Measurements from ENCODE around the gene SLC44A4. TPM values are rescaled to one million over a fixed set of nuclear protein-coding genes. Genes with fewer than 3 reads are reported as not detected.
A peak's percentile ranks its signal among the peaks of the same experiment; 100 is the strongest.
"Not testable (repeated sequence)": the region's sequence is repeated elsewhere in the genome, so short reads cannot be mapped to it uniquely, and the experiment has no call there.

Gene SLC44A4
- total RNA-seq, 1 donor from 2014 or later, result 17.5 TPM

GRCh38 chr6:31861150-31861549 lies 17.6 kb downstream of the SLC44A4 start:
- TF ChIP-seq CTCF (IDR thresholded peaks at IDR 0.05; ENCODE audit: unreplicated experiment), result no peak
- H3K27ac Mint-ChIP-seq, result no peak overlapping the region
- H3K27me3 Mint-ChIP-seq, result no peaks in the 10 kb centered on the region
- no peaks in the 10 kb centered on the region for H3K9me3 Mint-ChIP-seq (ENCODE audit: low read depth)
- peak overlapping the region; percentile 98 for H3K4me3 Mint-ChIP-seq (ENCODE audit: low read depth)
- H3K4me1 Mint-ChIP-seq (ENCODE audit: low read depth), result peaks cover 16% of the 10 kb centered on the region
- peaks cover 14% of the 10 kb centered on the region for H3K36me3 Mint-ChIP-seq (ENCODE audit: insufficient read depth)
- no peak for DNase-seq (ENCODE audit: low spot score, unreplicated experiment)

GRCh38 chr6:31860349-31860748 lies 18.4 kb downstream of the SLC44A4 start:
- Mint-ChIP-seq H3K27me3 (no peaks in the 10 kb centered on the region), H3K4me1 (ENCODE audit: low read depth) (peaks cover 16% of the 10 kb centered on the region), H3K9me3 (ENCODE audit: low read depth) (no peaks in the 10 kb centered on the region)

GRCh38 chr6:31859923-31860322 lies 18.9 kb downstream of the SLC44A4 start:
- Mint-ChIP-seq H3K4me1 (ENCODE audit: low read depth) (peaks cover 14% of the 10 kb centered on the region), H3K36me3 (ENCODE audit: insufficient read depth) (peaks cover 19% of the 10 kb centered on the region), H3K4me3 (ENCODE audit: low read depth) (peak overlapping the region; percentile 24)

More at GRCh38 chr6:31860349-31860748, 18.4 kb downstream of the SLC44A4 start:
- no peak for TF ChIP-seq CTCF (IDR thresholded peaks at IDR 0.05; ENCODE audit: unreplicated experiment)
- Mint-ChIP-seq H3K4me3 (ENCODE audit: low read depth) (no peak overlapping the region), H3K27ac (no peak overlapping the region), H3K36me3 (ENCODE audit: insufficient read depth) (peaks cover 17% of the 10 kb centered on the region)
- DNase-seq (ENCODE audit: low spot score, unreplicated experiment), result no peak

GRCh38 chr6:31858707-31859106 lies 20.1 kb downstream of the SLC44A4 start:
- peaks cover 19% of the 10 kb centered on the region for H3K36me3 Mint-ChIP-seq (ENCODE audit: insufficient read depth)
- H3K27me3 Mint-ChIP-seq, result no peaks in the 10 kb centered on the region
- H3K9me3 Mint-ChIP-seq (ENCODE audit: low read depth), result no peaks in the 10 kb centered on the region
- H3K4me3 Mint-ChIP-seq (ENCODE audit: low read depth), result no peak overlapping the region
- TF ChIP-seq CTCF (IDR thresholded peaks at IDR 0.05; ENCODE audit: unreplicated experiment), result no peak
- H3K27ac Mint-ChIP-seq, result no peak overlapping the region
- H3K4me1 Mint-ChIP-seq (ENCODE audit: low read depth), result peaks cover 12% of the 10 kb centered on the region
- no peak for DNase-seq (ENCODE audit: low spot score, unreplicated experiment)

More at GRCh38 chr6:31859923-31860322, 18.9 kb downstream of the SLC44A4 start:
- Mint-ChIP-seq H3K9me3 (ENCODE audit: low read depth) (no peaks in the 10 kb centered on the region), H3K27me3 (no peaks in the 10 kb centered on the region), H3K27ac (no peak overlapping the region)
- DNase-seq (ENCODE audit: low spot score, unreplicated experiment), result no peak
- TF ChIP-seq CTCF (IDR thresholded peaks at IDR 0.05; ENCODE audit: unreplicated experiment), result no peak

GRCh38 chr6:31857774-31858173 lies 21.0 kb downstream of the SLC44A4 start:
- not testable (repeated sequence) for H3K4me1 Mint-ChIP-seq (ENCODE audit: low read depth); H3K9me3 Mint-ChIP-seq (ENCODE audit: low read depth); H3K27ac Mint-ChIP-seq; H3K27me3 Mint-ChIP-seq; H3K4me3 Mint-ChIP-seq (ENCODE audit: low read depth); DNase-seq (ENCODE audit: low spot score, unreplicated experiment)
- peaks cover 21% of the 10 kb centered on the region for H3K36me3 Mint-ChIP-seq (ENCODE audit: insufficient read depth)

GRCh38 chr6:31851980-31852718 lies 26.6 kb downstream of the SLC44A4 start:
- H3K4me3 Mint-ChIP-seq (ENCODE audit: low read depth); H3K4me1 Mint-ChIP-seq (ENCODE audit: low read depth); H3K27ac Mint-ChIP-seq; H3K9me3 Mint-ChIP-seq (ENCODE audit: low read depth); DNase-seq (ENCODE audit: low spot score, unreplicated experiment); H3K27me3 Mint-ChIP-seq: not testable (repeated sequence)
- H3K36me3 Mint-ChIP-seq (ENCODE audit: insufficient read depth), result peaks cover 14% of the 10 kb centered on the region

Measured in progenitor cell of endocrine pancreas (in vitro differentiated cells).